Suprapubic skin (tissue), 4 donors: ENCODE results near the gene VPS37B.

Source experiments
- EP300 ChIP-seq: sonication (generic); formaldehyde crosslinking; IDR thresholded peaks from one replicate; pipeline ENCODE4 v1.6.1; 2017; ENCODE audit warnings: antibody characterized with exemption
- POLR2A ChIP-seq, 2 donors: fragments of 450-650 bp; IDR thresholded peaks; one replicate each; pipeline ENCODE4 v1.6.1; 2017; ENCODE audit warnings: antibody characterized with exemption in 2 of 2, mild to moderate bottlenecking in 2 of 2, moderate library complexity in 2 of 2
- POLR2AphosphoS5 ChIP-seq, 3 donors: sonication (generic); formaldehyde crosslinking; IDR thresholded peaks; one replicate each; pipeline ENCODE4 v1.6.1; 2017; ENCODE audit warnings: antibody characterized with exemption in 3 of 3
- TF ChIP-seq, protein P1 (sequence below), 2 donors: fragments of 200-600 bp in 1 of 2; fragments of 450-650 bp in 1 of 2; sonication (generic) in 1 of 2; IDR thresholded peaks; one replicate each; pipeline ENCODE4 v1.5.1; 2016 to 2019; ENCODE audit warnings: antibody characterized with exemption in 2 of 2, mild to moderate bottlenecking in 1 of 2, moderate library complexity in 1 of 2

GRCh38 chr12:122836027-122836921 is 59.6 kb downstream of the VPS37B start:
- TF ChIP-seq POLR2AphosphoS5 (IDR thresholded peaks at IDR 0.05) (no peak), POLR2A (IDR thresholded peaks at IDR 0.05) (no peak), EP300 (no peak)
- TF ChIP-seq, protein P1, sequence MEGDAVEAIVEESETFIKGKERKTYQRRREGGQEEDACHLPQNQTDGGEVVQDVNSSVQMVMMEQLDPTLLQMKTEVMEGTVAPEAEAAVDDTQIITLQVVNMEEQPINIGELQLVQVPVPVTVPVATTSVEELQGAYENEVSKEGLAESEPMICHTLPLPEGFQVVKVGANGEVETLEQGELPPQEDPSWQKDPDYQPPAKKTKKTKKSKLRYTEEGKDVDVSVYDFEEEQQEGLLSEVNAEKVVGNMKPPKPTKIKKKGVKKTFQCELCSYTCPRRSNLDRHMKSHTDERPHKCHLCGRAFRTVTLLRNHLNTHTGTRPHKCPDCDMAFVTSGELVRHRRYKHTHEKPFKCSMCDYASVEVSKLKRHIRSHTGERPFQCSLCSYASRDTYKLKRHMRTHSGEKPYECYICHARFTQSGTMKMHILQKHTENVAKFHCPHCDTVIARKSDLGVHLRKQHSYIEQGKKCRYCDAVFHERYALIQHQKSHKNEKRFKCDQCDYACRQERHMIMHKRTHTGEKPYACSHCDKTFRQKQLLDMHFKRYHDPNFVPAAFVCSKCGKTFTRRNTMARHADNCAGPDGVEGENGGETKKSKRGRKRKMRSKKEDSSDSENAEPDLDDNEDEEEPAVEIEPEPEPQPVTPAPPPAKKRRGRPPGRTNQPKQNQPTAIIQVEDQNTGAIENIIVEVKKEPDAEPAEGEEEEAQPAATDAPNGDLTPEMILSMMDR (IDR thresholded peaks at IDR 0.05): no peak
